ENCODE results near the gene RHOB.

DNA sequence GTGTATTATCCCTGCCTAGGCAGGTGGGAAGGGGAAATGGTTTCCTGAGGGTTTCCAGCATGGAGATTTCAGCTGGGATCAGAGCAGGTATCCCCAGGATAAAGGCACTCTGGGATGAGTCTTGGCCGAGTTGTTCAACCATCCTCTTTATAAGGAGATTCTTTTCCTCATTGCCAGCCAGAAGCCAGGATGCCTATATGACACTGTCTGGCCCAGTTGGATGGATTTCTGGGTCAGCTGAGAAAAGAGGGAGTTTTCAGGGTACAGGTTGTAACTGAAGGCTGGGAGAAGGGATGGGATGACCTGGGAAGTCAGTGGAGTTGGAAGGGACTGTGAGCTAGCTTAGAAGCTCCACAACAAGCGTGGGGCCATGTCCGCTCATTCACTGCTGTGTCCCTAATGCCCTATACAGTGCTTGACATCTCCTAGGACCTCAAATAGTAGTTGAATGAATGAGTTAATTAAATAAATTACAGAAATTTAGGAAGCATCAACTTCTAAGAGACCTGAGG is 8.3 kb downstream of the RHOB start:
- TF ChIP-seq CTCF (IDR thresholded peaks at IDR 0.05) = no peak
- no peak for TF ChIP-seq EZH2 (IDR thresholded peaks at IDR 0.05; ENCODE audit: borderline replicate concordance, insufficient read depth, low read depth, low read length, poor library complexity, severe bottlenecking)
